Measurements from ENCODE around the gene PPARA.

The PPARA gene

GRCh38 chr22:46280999-46281623 is 130.8 kb downstream of the PPARA start:
- DNase-seq: no peak

- no peak for DNase-seq
Observed at GRCh38 chr22:46281866-46282678, 131.7 kb downstream of the PPARA start.

GRCh38 chr22:46286006-46286405 is 135.7 kb downstream of the PPARA start:
- no peak for DNase-seq

- no peak for DNase-seq
Observed at GRCh38 chr22:46286941-46287872, 136.9 kb downstream of the PPARA start.

- no peak for DNase-seq
Observed at GRCh38 chr22:46287873-46288751, 137.8 kb downstream of the PPARA start.

- no peak for DNase-seq
Observed at GRCh38 chr22:46288846-46289243, 138.5 kb downstream of the PPARA start.

GRCh38 chr22:46289244-46289891 is 139.0 kb downstream of the PPARA start:
- no peak for DNase-seq

GRCh38 chr22:46290121-46290842 is 140.0 kb downstream of the PPARA start:
- no peak for DNase-seq

GRCh38 chr22:46290843-46291785 is 140.8 kb downstream of the PPARA start:
- no peak for DNase-seq

- DNase-seq: no peak
Observed at GRCh38 chr22:46292173-46292572, 141.8 kb downstream of the PPARA start.

GRCh38 chr22:46292732-46293131 is 142.4 kb downstream of the PPARA start:
- no peak for DNase-seq
